Epithelial cell of esophagus (primary cell): Measurements from ENCODE around the gene SRPX2.

Experiments
- DNase-seq: peaks from one replicate; pipeline ENCODE4 v3.0.0; 2010; ENCODE audit warnings: low read depth
- H3K4me3 ChIP-seq: 2 replicates; pipeline ENCODE4 v1.5.1; 2011; ENCODE audit warnings: mild to moderate bottlenecking, low read length, control low read depth
- TF ChIP-seq, protein P1 (sequence below): IDR thresholded peaks from 2 replicates; pipeline ENCODE4 v1.5.1; 2011; ENCODE audit warnings: low read depth, mild to moderate bottlenecking, low read length, control low read depth, inconsistent platforms; ENCODE audit not compliant: insufficient read depth; ENCODE audit errors: missing control alignments

The SRPX2 gene

DNA sequence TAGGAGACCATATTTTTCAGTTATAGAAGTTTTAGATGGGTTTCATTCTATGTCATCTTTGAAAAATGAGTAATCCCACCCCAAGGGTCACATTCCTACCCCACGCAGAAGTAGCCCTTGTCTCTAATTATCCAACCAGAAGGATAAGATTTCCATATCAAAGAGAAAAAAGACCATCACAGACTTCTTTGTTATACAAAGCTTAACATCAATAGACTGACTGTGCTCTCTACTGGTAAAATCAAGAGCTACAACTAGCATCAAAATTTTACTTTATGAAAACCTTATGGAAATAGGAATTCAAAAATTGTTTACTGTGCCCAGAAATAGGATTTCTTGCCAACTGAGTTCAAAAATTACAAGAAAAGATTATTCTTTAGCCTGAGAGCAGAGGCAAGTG lies 34.4 kb upstream of the SRPX2 start:
- TF ChIP-seq, protein P1, sequence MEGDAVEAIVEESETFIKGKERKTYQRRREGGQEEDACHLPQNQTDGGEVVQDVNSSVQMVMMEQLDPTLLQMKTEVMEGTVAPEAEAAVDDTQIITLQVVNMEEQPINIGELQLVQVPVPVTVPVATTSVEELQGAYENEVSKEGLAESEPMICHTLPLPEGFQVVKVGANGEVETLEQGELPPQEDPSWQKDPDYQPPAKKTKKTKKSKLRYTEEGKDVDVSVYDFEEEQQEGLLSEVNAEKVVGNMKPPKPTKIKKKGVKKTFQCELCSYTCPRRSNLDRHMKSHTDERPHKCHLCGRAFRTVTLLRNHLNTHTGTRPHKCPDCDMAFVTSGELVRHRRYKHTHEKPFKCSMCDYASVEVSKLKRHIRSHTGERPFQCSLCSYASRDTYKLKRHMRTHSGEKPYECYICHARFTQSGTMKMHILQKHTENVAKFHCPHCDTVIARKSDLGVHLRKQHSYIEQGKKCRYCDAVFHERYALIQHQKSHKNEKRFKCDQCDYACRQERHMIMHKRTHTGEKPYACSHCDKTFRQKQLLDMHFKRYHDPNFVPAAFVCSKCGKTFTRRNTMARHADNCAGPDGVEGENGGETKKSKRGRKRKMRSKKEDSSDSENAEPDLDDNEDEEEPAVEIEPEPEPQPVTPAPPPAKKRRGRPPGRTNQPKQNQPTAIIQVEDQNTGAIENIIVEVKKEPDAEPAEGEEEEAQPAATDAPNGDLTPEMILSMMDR = no peak
- DNase-seq = no peak
- no peak overlapping the region for H3K4me3 ChIP-seq

DNA sequence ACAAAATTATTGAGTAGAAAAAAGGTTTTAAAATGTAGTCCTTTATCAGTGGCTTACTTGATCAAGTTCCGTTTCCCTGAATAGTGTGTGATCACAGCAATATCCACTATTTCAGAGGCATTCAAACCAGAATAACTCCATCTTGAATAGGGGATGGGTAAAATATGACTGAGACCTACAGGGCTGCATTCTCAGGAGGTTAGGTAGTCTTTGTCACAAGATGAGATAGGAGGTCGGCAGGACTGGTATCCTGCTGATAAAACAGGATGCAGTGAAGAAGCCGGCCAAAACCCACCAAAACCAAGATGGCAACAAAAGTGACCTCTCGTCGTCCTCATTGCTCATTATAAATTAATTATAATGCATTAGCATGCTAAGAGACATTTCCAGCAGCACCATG lies 32.0 kb upstream of the SRPX2 start:
- no peak overlapping the region for H3K4me3 ChIP-seq
- TF ChIP-seq, protein P1 = no peak
- DNase-seq = no peak

DNA sequence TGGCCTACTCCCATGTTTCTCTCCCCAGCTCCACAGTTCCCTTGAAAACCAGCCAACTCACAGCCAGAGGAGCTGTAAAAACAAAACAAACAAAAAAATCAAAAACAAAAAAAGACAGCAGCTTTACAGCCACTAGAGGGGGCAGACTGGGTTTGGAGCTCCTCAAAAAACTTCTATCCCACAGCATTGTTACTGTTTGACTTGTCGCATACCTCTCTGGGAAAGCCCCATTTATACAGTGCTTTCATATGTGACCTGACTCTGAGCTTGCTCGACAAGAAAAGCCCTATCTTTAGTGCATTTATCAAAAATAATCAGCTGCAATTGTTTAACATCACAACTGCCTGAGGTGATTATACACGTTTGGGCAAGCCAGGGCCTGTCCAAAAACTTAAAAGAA lies 29.0 kb upstream of the SRPX2 start:
- TF ChIP-seq, protein P1 = peak; percentile 44
- DNase-seq = peak; percentile 50
- H3K4me3 ChIP-seq = no peak overlapping the region

DNA sequence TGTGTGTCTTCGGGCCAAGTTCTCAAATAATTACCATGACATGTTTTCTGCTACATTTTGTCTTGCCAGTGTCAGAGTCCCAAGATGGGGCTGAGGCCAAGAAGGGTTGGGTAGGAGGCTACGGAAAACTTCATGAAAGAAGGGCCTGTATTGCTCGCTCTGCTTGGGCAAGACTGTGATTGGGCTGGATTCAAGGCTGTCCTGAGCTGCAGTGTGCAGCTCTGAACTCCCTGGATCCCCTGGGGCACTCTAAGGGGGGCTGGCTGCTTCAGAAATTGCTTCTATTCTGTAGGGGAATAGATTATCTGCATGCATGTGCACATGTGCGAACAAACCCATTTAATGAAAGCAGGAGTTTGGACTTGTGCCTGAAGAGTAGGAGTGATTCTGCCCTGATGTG lies 21.0 kb upstream of the SRPX2 start:
- TF ChIP-seq, protein P1 = no peak
- no peak overlapping the region for H3K4me3 ChIP-seq
- DNase-seq = no peak

DNA sequence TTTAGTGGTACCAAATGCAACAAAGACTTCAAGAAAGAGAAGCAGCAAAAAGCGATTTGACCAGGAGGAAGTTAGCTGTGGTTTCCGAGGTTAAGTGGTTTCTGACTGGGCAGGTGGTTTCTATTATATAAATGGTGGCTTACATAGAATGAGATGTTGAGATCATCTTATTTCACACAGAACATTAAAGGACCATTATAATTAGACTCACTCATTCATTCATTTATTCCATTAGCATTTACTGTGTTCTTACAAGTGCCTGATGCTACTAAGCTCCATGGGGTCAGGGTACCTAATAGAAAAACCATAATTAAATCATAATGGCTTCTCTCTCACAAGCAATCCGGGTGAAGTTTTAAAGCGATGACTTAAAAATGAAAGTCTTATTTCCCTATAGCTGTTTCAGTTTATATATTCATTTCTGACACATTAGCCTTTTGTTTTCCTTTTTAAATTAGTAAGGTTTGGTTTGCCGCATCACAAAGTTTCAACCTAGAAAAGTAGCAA lies 18.0 kb upstream of the SRPX2 start:
- no peak for DNase-seq
- H3K4me3 ChIP-seq = no peak overlapping the region
- TF ChIP-seq, protein P1 = no peak

DNA sequence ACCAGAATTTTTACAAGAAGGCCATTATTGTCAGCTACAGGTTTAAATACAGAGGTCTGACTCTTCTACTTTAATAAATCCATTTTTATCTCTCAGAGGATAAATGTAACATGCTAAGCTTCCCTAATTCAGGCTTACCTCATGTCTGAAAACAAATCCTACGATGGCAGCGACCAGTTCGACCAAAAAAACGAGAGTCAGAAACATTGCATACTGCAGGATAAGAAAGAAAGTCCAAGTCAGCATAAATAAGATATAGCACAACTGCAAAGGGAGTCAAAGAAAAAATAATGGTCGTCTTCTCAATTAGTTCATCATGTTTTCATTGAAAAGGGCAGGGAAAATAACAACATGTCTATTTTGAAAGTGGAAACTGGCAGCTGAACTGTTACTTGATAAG lies 9.0 kb upstream of the SRPX2 start:
- H3K4me3 ChIP-seq = no peak overlapping the region
- DNase-seq = no peak
- TF ChIP-seq, protein P1 = no peak

DNA sequence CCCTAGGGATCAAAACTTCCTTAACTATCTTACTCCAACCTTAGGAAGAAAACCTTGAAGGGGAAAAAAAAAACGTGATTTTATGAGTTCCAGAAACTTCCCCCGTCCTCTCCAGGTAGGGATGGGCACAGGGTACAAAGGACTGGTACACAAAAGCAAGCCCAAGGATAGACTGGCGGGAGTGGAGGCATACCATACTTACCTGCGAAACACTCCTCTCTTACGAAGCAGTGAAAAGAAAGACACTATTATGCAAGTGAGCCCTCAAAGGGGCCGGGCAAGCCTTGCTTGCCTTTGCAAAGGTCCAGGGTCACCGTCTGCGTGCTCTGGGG lies 8.0 kb upstream of the SRPX2 start:
- TF ChIP-seq, protein P1 = no peak
- DNase-seq = no peak
- H3K4me3 ChIP-seq = peak overlapping the region; percentile 65
